Measurements from ENCODE around the gene CGA.

- TF ChIP-seq CTCF (IDR thresholded peaks at IDR 0.05) (no peak), POLR2A (IDR thresholded peaks at IDR 0.05) (no peak)
Measured at GRCh38 chr6:87040729-87041128, 54.2 kb downstream of the CGA start.

All from right lobe of liver (tissue), 4 donors.